Neuronal stem cell (in vitro differentiated cells): ENCODE results near the gene FSCN2.
"Not testable (repeated sequence)": the region's sequence is repeated elsewhere in the genome, so short reads cannot be mapped to it uniquely, and the experiment has no call there.

Experiments
- DNase-seq: peaks from one replicate; pipeline ENCODE4 v3.0.0-alpha.2; 2013; ENCODE audit warnings: low spot score
- H2AFZ ChIP-seq: one replicate; pipeline ENCODE4 v1.6.1; 2013; ENCODE audit warnings: mild to moderate bottlenecking, low read length, inconsistent platforms
- H2AK5ac ChIP-seq: 2 replicates; pipeline ENCODE4 v1.6.1; 2013; ENCODE audit warnings: low read depth, mild to moderate bottlenecking, inconsistent platforms, low read length, moderate library complexity, mixed read lengths
- H2BK120ac ChIP-seq: 2 replicates; pipeline ENCODE4 v1.6.1; 2013; ENCODE audit warnings: low read depth, mild to moderate bottlenecking, inconsistent platforms, low read length, moderate library complexity, mixed read lengths
- H2BK12ac ChIP-seq: one replicate; pipeline ENCODE4 v1.6.1; 2013; ENCODE audit warnings: low read length, inconsistent platforms
- H2BK15ac ChIP-seq: 2 replicates; pipeline ENCODE4 v1.6.1; 2013; ENCODE audit warnings: mild to moderate bottlenecking, low read length, inconsistent platforms, mixed read lengths
- H2BK5ac ChIP-seq: one replicate; pipeline ENCODE4 v1.6.1; 2013; ENCODE audit warnings: inconsistent platforms, mild to moderate bottlenecking, low read length, moderate library complexity
- H3K14ac ChIP-seq: one replicate; pipeline ENCODE4 v1.6.1; 2013; ENCODE audit warnings: low read length, inconsistent platforms
- H3K18ac ChIP-seq: 2 replicates; pipeline ENCODE4 v1.6.1; 2013; ENCODE audit warnings: low read length, inconsistent platforms
- H3K23ac ChIP-seq: 2 replicates; pipeline ENCODE4 v1.6.1; 2013; ENCODE audit warnings: low read depth, mild to moderate bottlenecking, mixed read lengths, low read length, inconsistent platforms; ENCODE audit not compliant: poor library complexity
- H3K27ac ChIP-seq: replicated peaks from 3 replicates; pipeline ENCODE4 v1.5.1; 2013; ENCODE audit warnings: low read length, inconsistent platforms
- H3K27me3 ChIP-seq, 3 experiments: 2 replicates each; pipeline ENCODE4 v1.6.1; 2013; ENCODE audit warnings: low read length in 3 of 3, mild to moderate bottlenecking in 2 of 3, inconsistent platforms in 1 of 3, low read depth in 1 of 3, mixed read lengths in 1 of 3, moderate library complexity in 1 of 3; ENCODE audit not compliant: control insufficient read depth in 3 of 3, insufficient read depth in 3 of 3
- H3K36me3 ChIP-seq, 2 donors: replicated peaks in 1 of 2; 2 replicates each; pipeline ENCODE4 v1.6.1; 2013; ENCODE audit warnings: low read length in 2 of 2; ENCODE audit not compliant: control insufficient read depth in 2 of 2, insufficient read depth in 2 of 2
- H3K4ac ChIP-seq: 2 replicates; pipeline ENCODE4 v1.6.1; 2013; ENCODE audit warnings: inconsistent platforms, mild to moderate bottlenecking, low read length, moderate library complexity
- H3K4me1 ChIP-seq, 2 donors: 1 replicate in 1 of 2; 2 replicates in 1 of 2; pipeline ENCODE4 v1.6.1; 2013; ENCODE audit warnings: low read length in 2 of 2, low read depth in 1 of 2; ENCODE audit not compliant: control insufficient read depth in 2 of 2, insufficient read depth in 1 of 2
- H3K4me2 ChIP-seq: one replicate; pipeline ENCODE4 v1.6.1; 2013; ENCODE audit warnings: mild to moderate bottlenecking, low read length, inconsistent platforms; ENCODE audit not compliant: insufficient read depth, poor library complexity, severe bottlenecking
- H3K4me3 ChIP-seq, 2 donors: 2 replicates each; pipeline ENCODE4 v1.5.1; 2013; ENCODE audit warnings: low read length in 2 of 2, mild to moderate bottlenecking in 2 of 2, inconsistent platforms in 1 of 2, moderate library complexity in 1 of 2
- H3K79me1 ChIP-seq: one replicate; pipeline ENCODE4 v1.6.1; 2013; ENCODE audit warnings: low read depth, mild to moderate bottlenecking, inconsistent platforms, low read length, moderate library complexity
- H3K9ac ChIP-seq: one replicate; pipeline ENCODE4 v1.6.1; 2013; ENCODE audit warnings: mild to moderate bottlenecking, low read depth, low read length, inconsistent platforms; ENCODE audit not compliant: poor library complexity
- H3K9me3 ChIP-seq, 2 donors: replicated peaks in 1 of 2; 2 replicates each; pipeline versions ENCODE3 to v1.6.1; 2013; ENCODE audit warnings: low read length in 2 of 2, mild to moderate bottlenecking in 2 of 2, inconsistent platforms in 1 of 2, low read depth in 1 of 2, mixed read lengths in 1 of 2, moderate library complexity in 1 of 2; ENCODE audit not compliant: control insufficient read depth in 2 of 2, insufficient read depth in 1 of 2
- H4K8ac ChIP-seq: one replicate; pipeline ENCODE4 v1.6.1; 2013; ENCODE audit warnings: low read depth, mild to moderate bottlenecking, inconsistent platforms, low read length, moderate library complexity
- H4K91ac ChIP-seq: one replicate; pipeline ENCODE4 v1.6.1; 2013; ENCODE audit warnings: low read length, low read depth, mild to moderate bottlenecking, inconsistent platforms; ENCODE audit not compliant: poor library complexity
- WGBS, 2 donors: extraction: QIAGEN DNeasy Blood & Tissue Kit; methylation state at CpG; one replicate each; pipeline ENCODE4 v1.1.7; 2013; ENCODE audit warnings: missing lambda C conversion rate in 2 of 2, mixed read lengths in 1 of 2; ENCODE audit not compliant: insufficient read length in 2 of 2, insufficient replicate concordance in 1 of 2; ENCODE audit errors: extremely low coverage in 2 of 2; 5-methylcytosine and 5-hydroxymethylcytosine counted together

FSCN2 gene

GRCh38 chr17:81529437-81529803 is 1.2 kb downstream of the FSCN2 start:
- Histone ChIP-seq H3K4me2 (no peak overlapping the region), H3K4me1 (peaks cover 2 to 8% of the 10 kb centered on the region in 2 donors), H3K18ac (peak overlapping the region; percentile 64), H3K79me1 (peaks cover 7% of the 10 kb centered on the region), H3K9me3 (peaks cover 0 to 6% of the 10 kb centered on the region in 2 donors), H2BK120ac (no peak overlapping the region), H3K9ac (peak overlapping the region; percentile 44), H3K4me3 (no peak overlapping the region), H3K23ac (no peak overlapping the region), H2AFZ (no peak overlapping the region), H3K4ac (no peak overlapping the region), H2BK15ac (peak overlapping the region; percentile 71), H2AK5ac (peak overlapping the region; percentile 95), H3K27ac (no peak overlapping the region), H3K36me3 (no peaks in the 10 kb centered on the region), H3K27me3 (peaks cover 0 to 15% (median 6%) of the 10 kb centered on the region in 3 experiments), H2BK5ac (peak overlapping the region; percentile 60), H2BK12ac (no peak overlapping the region), H3K14ac (peak overlapping the region; percentile 97), H4K91ac (no peak overlapping the region), H4K8ac (peak overlapping the region; percentile 43)
- no peak for DNase-seq
- no CpG with 5 or more reads among the region's 6 CpGs for WGBS, 2 donors

- H3K79me1 ChIP-seq, H3K4me3 ChIP-seq, H3K4me2 ChIP-seq, H3K4me1 ChIP-seq, H3K9me3 ChIP-seq, DNase-seq, H4K91ac ChIP-seq, H3K18ac ChIP-seq, H2BK15ac ChIP-seq, H2AK5ac ChIP-seq, H3K9ac ChIP-seq, H3K4ac ChIP-seq, H2BK12ac ChIP-seq, H3K27ac ChIP-seq, H3K14ac ChIP-seq, H4K8ac ChIP-seq, H2BK120ac ChIP-seq, H3K36me3 ChIP-seq, H2AFZ ChIP-seq, H2BK5ac ChIP-seq: not testable (repeated sequence)
- no CpG with 5 or more reads among the region's 6 CpGs for WGBS, 2 donors
- Histone ChIP-seq H3K27me3 (peaks cover 0 to 15% (median 11%) of the 10 kb centered on the region in 3 experiments), H3K23ac (peak overlapping the region; percentile 5)
Observed at GRCh38 chr17:81531013-81531412, 2.8 kb downstream of the FSCN2 start.

GRCh38 chr17:81531998-81532404 is 3.8 kb downstream of the FSCN2 start:
- Histone ChIP-seq H3K4me3 (peak overlapping the region in 1 of 2 donors; percentile 1), H4K91ac (peak overlapping the region; percentile 12), H3K27me3 (peaks cover 6 to 21% (median 10%) of the 10 kb centered on the region in 3 experiments)
- H3K4me1 ChIP-seq, H3K36me3 ChIP-seq, H3K4ac ChIP-seq, H4K8ac ChIP-seq, H3K23ac ChIP-seq, H2BK12ac ChIP-seq, H2BK120ac ChIP-seq, H3K27ac ChIP-seq, H2BK15ac ChIP-seq, H3K18ac ChIP-seq, DNase-seq, H2BK5ac ChIP-seq, H3K4me2 ChIP-seq, H3K79me1 ChIP-seq, H2AK5ac ChIP-seq, H2AFZ ChIP-seq, H3K9me3 ChIP-seq, H3K14ac ChIP-seq, H3K9ac ChIP-seq: not testable (repeated sequence)
- WGBS, 2 donors, result no CpG with 5 or more reads among the region's 3 CpGs

GRCh38 chr17:81532490-81533287 is 4.5 kb downstream of the FSCN2 start:
- no peak overlapping the region for H4K8ac ChIP-seq
- no peak overlapping the region for H3K27ac ChIP-seq
- H3K27me3 ChIP-seq, result peaks cover 6 to 22% (median 6%) of the 10 kb centered on the region in 3 experiments
- H3K18ac ChIP-seq, result no peak overlapping the region
- no CpG with 5 or more reads among the region's 11 CpGs for WGBS, 2 donors
- H3K4me1 ChIP-seq, result peaks cover 4 to 7% of the 10 kb centered on the region in 2 donors
- peaks cover 6% of the 10 kb centered on the region for H3K79me1 ChIP-seq
- H3K4me2 ChIP-seq, result no peak overlapping the region
- peak overlapping the region; percentile 12 for H4K91ac ChIP-seq
- H3K23ac ChIP-seq, result no peak overlapping the region
- H3K36me3 ChIP-seq, result no peaks in the 10 kb centered on the region
- peak overlapping the region; percentile 37 for H2BK15ac ChIP-seq
- no peak overlapping the region for H3K14ac ChIP-seq
- no peak overlapping the region for H3K4ac ChIP-seq
- H3K4me3 ChIP-seq, result peak overlapping the region in 1 of 2 donors; percentile 51
- H2BK5ac ChIP-seq, result no peak overlapping the region
- H3K9me3 ChIP-seq, result peaks cover 0 to 6% of the 10 kb centered on the region in 2 donors
- H2AK5ac ChIP-seq, result peak overlapping the region; percentile 14
- no peak overlapping the region for H2BK120ac ChIP-seq
- H3K9ac ChIP-seq, result peak overlapping the region; percentile 44
- no peak overlapping the region for H2BK12ac ChIP-seq
- no peak overlapping the region for H2AFZ ChIP-seq
- no peak for DNase-seq
